C4-2B (cell line): ENCODE measurements around the gene USP32.

ENCODE experiments used
- ZFX ChIP-seq: fragments of 450-650 bp; IDR thresholded peaks from 2 replicates; pipeline ENCODE4 v1.6.1; 2017
- TF ChIP-seq, protein P1 (sequence below): fragments of 450-650 bp; conservative IDR thresholded peaks from 2 replicates; pipeline ENCODE4 v1.5.1; 2017; ENCODE audit warnings: mild to moderate bottlenecking

DNA sequence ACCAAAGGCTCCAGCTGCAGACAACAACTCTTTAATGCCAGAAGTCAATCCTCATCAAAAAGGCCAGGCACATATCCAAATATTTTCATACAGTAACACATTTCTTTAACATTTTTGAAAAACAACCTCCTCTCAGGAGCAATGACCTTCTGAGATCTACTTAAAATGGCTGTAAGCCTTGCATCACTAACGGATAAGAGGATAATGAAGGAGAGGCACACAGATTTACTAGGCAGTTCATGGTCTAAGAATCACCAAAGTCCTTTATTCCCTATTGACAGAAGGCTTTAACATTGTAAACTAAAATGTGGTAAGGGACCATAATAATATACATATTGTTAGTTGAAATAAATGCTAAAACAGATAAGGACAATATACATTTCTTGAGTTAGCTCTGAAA is 114.7 kb downstream of the USP32 start:
- TF ChIP-seq, protein P1, sequence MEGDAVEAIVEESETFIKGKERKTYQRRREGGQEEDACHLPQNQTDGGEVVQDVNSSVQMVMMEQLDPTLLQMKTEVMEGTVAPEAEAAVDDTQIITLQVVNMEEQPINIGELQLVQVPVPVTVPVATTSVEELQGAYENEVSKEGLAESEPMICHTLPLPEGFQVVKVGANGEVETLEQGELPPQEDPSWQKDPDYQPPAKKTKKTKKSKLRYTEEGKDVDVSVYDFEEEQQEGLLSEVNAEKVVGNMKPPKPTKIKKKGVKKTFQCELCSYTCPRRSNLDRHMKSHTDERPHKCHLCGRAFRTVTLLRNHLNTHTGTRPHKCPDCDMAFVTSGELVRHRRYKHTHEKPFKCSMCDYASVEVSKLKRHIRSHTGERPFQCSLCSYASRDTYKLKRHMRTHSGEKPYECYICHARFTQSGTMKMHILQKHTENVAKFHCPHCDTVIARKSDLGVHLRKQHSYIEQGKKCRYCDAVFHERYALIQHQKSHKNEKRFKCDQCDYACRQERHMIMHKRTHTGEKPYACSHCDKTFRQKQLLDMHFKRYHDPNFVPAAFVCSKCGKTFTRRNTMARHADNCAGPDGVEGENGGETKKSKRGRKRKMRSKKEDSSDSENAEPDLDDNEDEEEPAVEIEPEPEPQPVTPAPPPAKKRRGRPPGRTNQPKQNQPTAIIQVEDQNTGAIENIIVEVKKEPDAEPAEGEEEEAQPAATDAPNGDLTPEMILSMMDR, result no peak
- no peak for TF ChIP-seq ZFX
